Ectodermal cell (in vitro differentiated cells): ENCODE results near the gene KRT16.
"Not testable (repeated sequence)": the region's sequence is repeated elsewhere in the genome, so short reads cannot be mapped to it uniquely, and the experiment has no call there.

Experiments used
- H3K27ac ChIP-seq: 2 replicates; pipeline ENCODE4 v1.7.0; 2013; ENCODE audit warnings: mild to moderate bottlenecking, low read depth, low read length; ENCODE audit not compliant: insufficient read depth, poor library complexity, severe bottlenecking
- H3K27me3 ChIP-seq: 2 replicates; pipeline ENCODE4 v1.7.0; 2013; ENCODE audit warnings: mild to moderate bottlenecking, low read length; ENCODE audit not compliant: insufficient read depth, control insufficient read depth, poor library complexity, severe bottlenecking
- H3K36me3 ChIP-seq: one replicate; pipeline ENCODE4 v1.7.0; 2013; ENCODE audit warnings: low read length; ENCODE audit not compliant: control insufficient read depth, insufficient read depth
- H3K4me1 ChIP-seq: one replicate; pipeline ENCODE4 v1.7.0; 2013; ENCODE audit warnings: low read length; ENCODE audit not compliant: control insufficient read depth, insufficient read depth
- H3K4me3 ChIP-seq: 2 replicates; pipeline ENCODE4 v1.7.0; 2013; ENCODE audit warnings: low read depth, low read length, control low read depth; ENCODE audit not compliant: insufficient read depth
- H3K9me3 ChIP-seq: 2 replicates; pipeline ENCODE4 v1.7.0; 2013; ENCODE audit warnings: mild to moderate bottlenecking, low read length, moderate library complexity; ENCODE audit not compliant: control insufficient read depth
- WGBS, 2 experiments: methylation state at CpG; one replicate each; pipeline ENCODE4 v1.1.7; 2013; ENCODE audit warnings: missing lambda C conversion rate in 2 of 2; 5-methylcytosine and 5-hydroxymethylcytosine counted together

The KRT16 gene

GRCh38 chr17:41592601-41593305, 19.8 kb downstream of the KRT16 start:
- WGBS, 2 experiments: 90 to 91% methylated on average over 12 of the region's 12 CpGs
- peaks cover 14% of the 10 kb centered on the region for H3K4me1 ChIP-seq

GRCh38 chr17:41589301-41589700, 23.3 kb downstream of the KRT16 start:
- Histone ChIP-seq H3K27me3 (no peaks in the 10 kb centered on the region), H3K4me3 (no peak overlapping the region), H3K4me1 (peaks cover 18% of the 10 kb centered on the region), H3K9me3 (no peaks in the 10 kb centered on the region), H3K36me3 (no peaks in the 10 kb centered on the region), H3K27ac (no peak overlapping the region)
- 71 to 92% methylated on average over 3 of the region's 3 CpGs for WGBS, 2 experiments

More at GRCh38 chr17:41592601-41593305, 19.8 kb downstream of the KRT16 start:
- Histone ChIP-seq H3K27ac (no peak overlapping the region), H3K27me3 (no peaks in the 10 kb centered on the region), H3K9me3 (no peaks in the 10 kb centered on the region), H3K36me3 (no peaks in the 10 kb centered on the region), H3K4me3 (no peak overlapping the region)

- Histone ChIP-seq H3K9me3 (no peaks in the 10 kb centered on the region), H3K36me3 (no peaks in the 10 kb centered on the region), H3K4me3 (no peak overlapping the region), H3K27ac (no peak overlapping the region), H3K4me1 (peaks cover 11% of the 10 kb centered on the region), H3K27me3 (no peaks in the 10 kb centered on the region)
- 94 to 97% methylated on average over 6 to 7 of the region's 8 CpGs for WGBS, 2 experiments
These were observed 24.3 kb downstream of the KRT16 start for GRCh38 chr17:41588126-41588810.

GRCh38 chr17:41586863-41587495, 25.6 kb downstream of the KRT16 start, which contains the start of gene KRT14:
Gene KRT14, minus strand, starts transcription at chr17:41586895. Its CDS starts 61 bp downstream, at chr17:41586834.
- H3K27ac ChIP-seq: no peak within 1 kb of the TSS
- no peaks in the 10 kb centered on the region for H3K36me3 ChIP-seq
- peaks cover 4% of the 10 kb centered on the region for H3K4me1 ChIP-seq
- H3K27me3 ChIP-seq: no peaks in the 10 kb centered on the region
- no peaks in the 10 kb centered on the region for H3K9me3 ChIP-seq
- no peak within 1 kb of the TSS for H3K4me3 ChIP-seq
- WGBS, 2 experiments: 86 to 88% methylated on average over 15 of the region's 15 CpGs

- Histone ChIP-seq H3K27me3 (no peaks in the 10 kb centered on the region), H3K36me3 (no peaks in the 10 kb centered on the region), H3K27ac (no peak overlapping the region), H3K4me1 (peaks cover 4% of the 10 kb centered on the region), H3K4me3 (no peak overlapping the region), H3K9me3 (no peaks in the 10 kb centered on the region)
- 91 to 92% methylated on average over 5 of the region's 5 CpGs for WGBS, 2 experiments
These were observed 27.1 kb downstream of the KRT16 start for GRCh38 chr17:41585301-41586056.

GRCh38 chr17:41584331-41584927, 28.1 kb downstream of the KRT16 start:
- not testable (repeated sequence) for H3K27ac ChIP-seq, H3K4me3 ChIP-seq, H3K27me3 ChIP-seq, H3K9me3 ChIP-seq, H3K36me3 ChIP-seq, H3K4me1 ChIP-seq
- WGBS, 2 experiments: 94 to 95% methylated on average over 8 of the region's 8 CpGs

- WGBS, 2 experiments: 93 to 94% methylated on average over 33 of the region's 33 CpGs
- no peaks in the 10 kb centered on the region for H3K36me3 ChIP-seq
- H3K9me3 ChIP-seq: no peaks in the 10 kb centered on the region
- peaks cover 10% of the 10 kb centered on the region for H3K4me1 ChIP-seq
- H3K27me3 ChIP-seq: no peaks in the 10 kb centered on the region
- no peak overlapping the region for H3K27ac ChIP-seq
- no peak overlapping the region for H3K4me3 ChIP-seq
These were observed 29.1 kb downstream of the KRT16 start for GRCh38 chr17:41583137-41584127.

GRCh38 chr17:41582061-41582968, 30.3 kb downstream of the KRT16 start:
- not testable (repeated sequence) for H3K36me3 ChIP-seq, H3K27me3 ChIP-seq, H3K4me1 ChIP-seq, H3K4me3 ChIP-seq, H3K9me3 ChIP-seq, H3K27ac ChIP-seq
- 91 to 92% methylated on average over 13 of the region's 13 CpGs for WGBS, 2 experiments
